SK-N-SH (cell line): ENCODE data around the gene PBX3. TPM values are rescaled to one million over a fixed set of nuclear protein-coding genes. Genes with fewer than 3 reads are reported as not detected.

Source experiments
- CTCF ChIA-PET: fragments of 300-600, 350-600 bp; formaldehyde crosslinking; extraction: SDS; loops from one replicate; lab custom pipeline; 2021; lab: Yijun Ruan, JAX
- POLR2A ChIA-PET: fragments of 350-600 bp; sonication (Branson Sonifier 250); formaldehyde crosslinking; extraction: SDS; loops from one replicate; lab custom pipeline; 2020; ENCODE audit warnings: antibody characterized with exemption, inconsistent platforms; lab: Yijun Ruan, JAX
- DNase-seq: peaks from one replicate; pipeline ENCODE4 v3.0.0; 2012
- H2AFZ ChIP-seq: fragments of 200-600 bp; sonication (generic); 2 replicates; pipeline ENCODE4 v1.8.1; 2016; ENCODE audit warnings: antibody characterized with exemption, mild to moderate bottlenecking, low read depth
- H3F3A ChIP-seq: fragments of 200-600 bp; sonication (generic); replicated peaks from 2 replicates; pipeline ENCODE3; 2016; ENCODE audit warnings: antibody characterized with exemption, mild to moderate bottlenecking; ENCODE audit not compliant: insufficient read depth
- H3K27ac ChIP-seq, 2 experiments: fragments of 200-500 bp in 1 of 2; fragments of 200-600 bp in 1 of 2; sonication (Bioruptor generic) in 1 of 2; sonication (generic), shearing (Covaris generic) in 1 of 2; 2 replicates each; pipeline versions ENCODE4 v1.5.1 to v1.6.1; 2014 to 2016; ENCODE audit warnings: low read depth in 2 of 2, inconsistent platforms in 1 of 2, low read length in 1 of 2, mild to moderate bottlenecking in 1 of 2, mixed read lengths in 1 of 2
- H3K27me3 ChIP-seq: fragments of 200-600 bp; sonication (generic), shearing (Covaris generic); 2 replicates; pipeline ENCODE4 v1.6.1; 2016; ENCODE audit warnings: mixed run types; ENCODE audit not compliant: insufficient read depth
- H3K36me3 ChIP-seq, 2 experiments: fragments of 200-500 bp in 1 of 2; fragments of 200-600 bp in 1 of 2; sonication (Bioruptor generic) in 1 of 2; sonication (generic) in 1 of 2; replicated peaks in 1 of 2; 2 replicates each; pipeline versions ENCODE3 to v1.5.1; 2014 to 2016; ENCODE audit warnings: low read length in 1 of 2, mild to moderate bottlenecking in 1 of 2; ENCODE audit not compliant: insufficient read depth in 2 of 2, control insufficient read depth in 1 of 2
- H3K4me1 ChIP-seq, 2 experiments: fragments of 200-500 bp in 1 of 2; fragments of 200-600 bp in 1 of 2; sonication (Bioruptor generic) in 1 of 2; sonication (generic), shearing (Covaris generic) in 1 of 2; 2 replicates each; pipeline versions ENCODE4 v1.5.1 to v1.6.1; 2014 to 2016; ENCODE audit warnings: low read depth in 1 of 2, low read length in 1 of 2, mixed run types in 1 of 2; ENCODE audit not compliant: insufficient read depth in 2 of 2, control insufficient read depth in 1 of 2
- H3K4me2 ChIP-seq: fragments of 200-600 bp; sonication (generic), shearing (Covaris generic); 2 replicates; pipeline ENCODE4 v1.6.1; 2017; ENCODE audit warnings: mixed run types
- H3K4me3 ChIP-seq, 2 experiments: fragments of 200-500 bp in 1 of 2; fragments of 200-600 bp in 1 of 2; sonication (Bioruptor generic) in 1 of 2; sonication (generic), shearing (Covaris generic) in 1 of 2; 2 replicates each; pipeline versions ENCODE4 v1.5.1 to v1.8.1; 2014 to 2016; ENCODE audit warnings: low read depth in 2 of 2, inconsistent platforms in 1 of 2, low read length in 1 of 2, mild to moderate bottlenecking in 1 of 2, mixed read lengths in 1 of 2, moderate library complexity in 1 of 2
- H3K79me2 ChIP-seq: fragments of 200-600 bp; sonication (generic); 2 replicates; pipeline ENCODE4 v1.8.1; 2017; ENCODE audit warnings: mild to moderate bottlenecking; ENCODE audit not compliant: insufficient read depth
- H3K9ac ChIP-seq: fragments of 200-600 bp; sonication (generic); 2 replicates; pipeline ENCODE4 v1.6.1; 2017; ENCODE audit warnings: mixed run types
- H3K9me2 ChIP-seq: fragments of 200-600 bp; sonication (generic); 2 replicates; pipeline ENCODE4 v1.6.1; 2017; ENCODE audit warnings: mixed run types
- H3K9me3 ChIP-seq: fragments of 200-600 bp; sonication (generic); 2 replicates; pipeline ENCODE4 v1.6.1; 2017; ENCODE audit warnings: mixed run types, mild to moderate bottlenecking, moderate library complexity
- H4K20me1 ChIP-seq: fragments of 200-600 bp; sonication (generic); 2 replicates; pipeline ENCODE4 v1.6.1; 2017; ENCODE audit warnings: mild to moderate bottlenecking, mixed run types; ENCODE audit not compliant: insufficient read depth
- ELF1 ChIP-seq: IDR thresholded peaks from 2 replicates; pipeline ENCODE4 v1.4.0; 2012
- EP300 ChIP-seq, 2 experiments: IDR thresholded peaks; 2 replicates each; pipeline versions ENCODE4 v1.4.0 to v1.6.1; 2012; ENCODE audit warnings: borderline replicate concordance in 1 of 2, low read depth in 1 of 2, low read length in 1 of 2
- EZH2phosphoT487 ChIP-seq: fragments of 200-600 bp; sonication (generic); IDR thresholded peaks from 2 replicates; pipeline ENCODE4 v1.6.1; 2017; ENCODE audit warnings: low read depth, mixed run types, mild to moderate bottlenecking, antibody characterized with exemption, moderate library complexity, borderline replicate concordance
- FOSL2 ChIP-seq: IDR thresholded peaks from 2 replicates; pipeline ENCODE4 v1.4.0; 2012; ENCODE audit warnings: low read depth, mild to moderate bottlenecking, moderate library complexity, borderline replicate concordance
- JUND ChIP-seq: IDR thresholded peaks from 2 replicates; pipeline ENCODE4 v1.4.0; 2012
- MXI1 ChIP-seq: IDR thresholded peaks from 2 replicates; pipeline ENCODE4 v1.6.1; 2012; ENCODE audit warnings: mild to moderate bottlenecking, low read depth, low read length, improper control_type of control experiment
- NFIC ChIP-seq: IDR thresholded peaks from 2 replicates; pipeline ENCODE4 v1.4.0; 2012; ENCODE audit warnings: borderline replicate concordance
- NRF1 ChIP-seq: IDR thresholded peaks from 2 replicates; pipeline ENCODE4 v1.6.1; 2012; ENCODE audit warnings: low read depth, mild to moderate bottlenecking, low read length
- POLR2AphosphoS5 ChIP-seq: IDR thresholded peaks from 2 replicates; pipeline ENCODE4 v1.6.1; 2012; ENCODE audit warnings: low read depth, low read length
- RAD21 ChIP-seq: IDR thresholded peaks from 2 replicates; pipeline ENCODE4 v1.6.1; 2012; ENCODE audit warnings: mild to moderate bottlenecking, low read length
- RFX5 ChIP-seq: IDR thresholded peaks from 2 replicates; pipeline ENCODE4 v1.6.1; 2012; ENCODE audit warnings: mild to moderate bottlenecking, improper control_type of control experiment, low read length
- TAF1 ChIP-seq: IDR thresholded peaks from 2 replicates; pipeline ENCODE4 v1.6.1; 2012; ENCODE audit warnings: low read depth, mild to moderate bottlenecking, low read length, moderate library complexity, borderline replicate concordance
- TEAD4 ChIP-seq: IDR thresholded peaks from 2 replicates; pipeline ENCODE4 v1.4.0; 2012; ENCODE audit warnings: mild to moderate bottlenecking, borderline replicate concordance; ENCODE audit not compliant: insufficient read depth
- YY1 ChIP-seq: IDR thresholded peaks from 2 replicates; pipeline ENCODE4 v1.4.0; 2012; ENCODE audit warnings: low read depth, mild to moderate bottlenecking
- WGBS: methylation state at CpG from one replicate; pipeline ENCODE4 v1.1.6; 2017; ENCODE audit warnings: low lambda C conversion rate; 5-methylcytosine and 5-hydroxymethylcytosine counted together
- polyA plus RNA-seq, 3 experiments: library from polyadenylated mRNA; depleted of rRNA; stranded (reverse); fragments of >200 nt; gene quantifications; 2 replicates each; pipeline ENCODE4 v1.2.3, GENCODE V29; 2012
- TF ChIP-seq, protein P1 (sequence below): IDR thresholded peaks from 2 replicates; pipeline ENCODE4 v1.4.0; 2012; ENCODE audit warnings: low read depth
- TF ChIP-seq, protein P2 (sequence below): IDR thresholded peaks from 2 replicates; pipeline ENCODE4 v1.6.1; 2012; ENCODE audit warnings: mild to moderate bottlenecking, low read depth, low read length, moderate library complexity
- TF ChIP-seq, protein P3 (sequence below): fragments of 150-350 bp; IDR thresholded peaks from 2 replicates; pipeline ENCODE4 v1.6.1; 2016; ENCODE audit warnings: mild to moderate bottlenecking, low read depth, low read length
- TF ChIP-seq, protein P4 (sequence below): IDR thresholded peaks from 2 replicates; pipeline ENCODE4 v1.4.0; 2012; ENCODE audit warnings: low read depth, borderline replicate concordance

The PBX3 gene
- polyA plus RNA-seq, 1 of the 3 experiments (the other 2 are of a cell fraction): 73.0 TPM

DNA sequence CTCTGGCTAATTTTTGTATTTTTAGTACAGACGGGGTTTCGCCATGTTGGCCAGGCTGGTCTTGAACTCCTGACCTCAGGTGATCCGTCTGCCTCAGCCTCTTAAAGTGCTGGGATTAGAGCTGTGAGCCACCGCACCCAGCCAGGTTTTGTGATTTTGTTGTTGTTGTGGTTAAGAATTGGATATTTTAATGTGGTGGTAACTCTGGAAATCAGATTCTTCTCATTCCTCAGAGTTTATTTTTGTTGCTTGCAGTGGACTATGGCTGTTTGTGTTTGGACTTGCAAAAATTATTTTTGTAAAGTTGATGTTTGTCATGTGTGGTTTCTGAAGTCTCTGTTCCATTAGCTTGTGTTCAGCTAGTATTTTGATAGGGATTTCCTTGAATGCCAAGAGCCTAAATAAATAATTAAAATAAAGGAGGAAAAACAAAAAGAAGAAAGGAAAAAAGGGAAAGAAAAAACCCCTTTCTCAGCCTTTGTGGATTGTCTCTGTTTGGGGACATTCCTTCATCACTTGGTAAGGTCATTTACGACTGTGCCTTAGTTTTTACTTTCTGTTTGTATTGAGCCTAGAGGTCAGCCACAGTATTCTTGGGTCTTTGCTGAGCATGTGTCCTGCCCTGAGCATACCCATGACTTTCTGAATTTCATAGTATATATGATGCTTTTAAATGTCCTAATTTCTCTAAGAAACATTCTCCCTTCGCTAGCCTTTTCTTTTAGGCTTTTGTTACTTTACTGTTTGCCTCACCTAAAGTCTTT is 37.3 kb downstream of the PBX3 start:
- H3K79me2 ChIP-seq: peaks cover 90% of the 10 kb centered on the region
- H3K4me1 ChIP-seq: no peaks in the 10 kb centered on the region; a peak in 1 of 4 replicates
- 97% methylated on average over 6 of the region's 6 CpGs for WGBS
- H3K27ac ChIP-seq: no peak overlapping the region
- peaks cover 76% of the 10 kb centered on the region for H4K20me1 ChIP-seq
- H3K27me3 ChIP-seq: no peaks in the 10 kb centered on the region
- peaks cover 5% of the 10 kb centered on the region; the same call in 1 of the 2 replicates for H3K9me3 ChIP-seq
- ChIA-PET CTCF (interaction anchor here (0.6 kb wide), 1 partner anchor 213 kb away, joined by 3 read pairs; no protein-coding TSS in a partner anchor), POLR2A (no interaction called here)
- peaks cover 16% of the 10 kb centered on the region for H3F3A ChIP-seq
- no peak for DNase-seq
- no peak overlapping the region for H3K9ac ChIP-seq
- H3K4me2 ChIP-seq: no peak overlapping the region
- H3K9me2 ChIP-seq: no peaks in the 10 kb centered on the region
- no peak overlapping the region for H2AFZ ChIP-seq
- peaks cover 19 to 53% of the 10 kb centered on the region in 2 experiments for H3K36me3 ChIP-seq
- H3K4me3 ChIP-seq: no peak overlapping the region
- TF ChIP-seq YY1: no peak
- TF ChIP-seq FOSL2: no peak
- no peak for TF ChIP-seq TEAD4
- TF ChIP-seq, protein P1, sequence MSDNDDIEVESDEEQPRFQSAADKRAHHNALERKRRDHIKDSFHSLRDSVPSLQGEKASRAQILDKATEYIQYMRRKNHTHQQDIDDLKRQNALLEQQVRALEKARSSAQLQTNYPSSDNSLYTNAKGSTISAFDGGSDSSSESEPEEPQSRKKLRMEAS: no peak
- TF ChIP-seq NFIC: no peak
- TF ChIP-seq, protein P2, sequence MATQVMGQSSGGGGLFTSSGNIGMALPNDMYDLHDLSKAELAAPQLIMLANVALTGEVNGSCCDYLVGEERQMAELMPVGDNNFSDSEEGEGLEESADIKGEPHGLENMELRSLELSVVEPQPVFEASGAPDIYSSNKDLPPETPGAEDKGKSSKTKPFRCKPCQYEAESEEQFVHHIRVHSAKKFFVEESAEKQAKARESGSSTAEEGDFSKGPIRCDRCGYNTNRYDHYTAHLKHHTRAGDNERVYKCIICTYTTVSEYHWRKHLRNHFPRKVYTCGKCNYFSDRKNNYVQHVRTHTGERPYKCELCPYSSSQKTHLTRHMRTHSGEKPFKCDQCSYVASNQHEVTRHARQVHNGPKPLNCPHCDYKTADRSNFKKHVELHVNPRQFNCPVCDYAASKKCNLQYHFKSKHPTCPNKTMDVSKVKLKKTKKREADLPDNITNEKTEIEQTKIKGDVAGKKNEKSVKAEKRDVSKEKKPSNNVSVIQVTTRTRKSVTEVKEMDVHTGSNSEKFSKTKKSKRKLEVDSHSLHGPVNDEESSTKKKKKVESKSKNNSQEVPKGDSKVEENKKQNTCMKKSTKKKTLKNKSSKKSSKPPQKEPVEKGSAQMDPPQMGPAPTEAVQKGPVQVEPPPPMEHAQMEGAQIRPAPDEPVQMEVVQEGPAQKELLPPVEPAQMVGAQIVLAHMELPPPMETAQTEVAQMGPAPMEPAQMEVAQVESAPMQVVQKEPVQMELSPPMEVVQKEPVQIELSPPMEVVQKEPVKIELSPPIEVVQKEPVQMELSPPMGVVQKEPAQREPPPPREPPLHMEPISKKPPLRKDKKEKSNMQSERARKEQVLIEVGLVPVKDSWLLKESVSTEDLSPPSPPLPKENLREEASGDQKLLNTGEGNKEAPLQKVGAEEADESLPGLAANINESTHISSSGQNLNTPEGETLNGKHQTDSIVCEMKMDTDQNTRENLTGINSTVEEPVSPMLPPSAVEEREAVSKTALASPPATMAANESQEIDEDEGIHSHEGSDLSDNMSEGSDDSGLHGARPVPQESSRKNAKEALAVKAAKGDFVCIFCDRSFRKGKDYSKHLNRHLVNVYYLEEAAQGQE: no peak
- no peak for TF ChIP-seq EP300 (IDR thresholded peaks at IDR 0.05; ENCODE audit: borderline replicate concordance in 1 of 2, low read depth in 1 of 2, low read length in 1 of 2)
- no peak for TF ChIP-seq MXI1
- TF ChIP-seq, protein P3, sequence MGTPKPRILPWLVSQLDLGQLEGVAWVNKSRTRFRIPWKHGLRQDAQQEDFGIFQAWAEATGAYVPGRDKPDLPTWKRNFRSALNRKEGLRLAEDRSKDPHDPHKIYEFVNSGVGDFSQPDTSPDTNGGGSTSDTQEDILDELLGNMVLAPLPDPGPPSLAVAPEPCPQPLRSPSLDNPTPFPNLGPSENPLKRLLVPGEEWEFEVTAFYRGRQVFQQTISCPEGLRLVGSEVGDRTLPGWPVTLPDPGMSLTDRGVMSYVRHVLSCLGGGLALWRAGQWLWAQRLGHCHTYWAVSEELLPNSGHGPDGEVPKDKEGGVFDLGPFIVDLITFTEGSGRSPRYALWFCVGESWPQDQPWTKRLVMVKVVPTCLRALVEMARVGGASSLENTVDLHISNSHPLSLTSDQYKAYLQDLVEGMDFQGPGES: no peak
- TF ChIP-seq NRF1: no peak
- TF ChIP-seq ELF1: no peak
- TF ChIP-seq EZH2phosphoT487: no peak
- TF ChIP-seq RFX5: no peak
- TF ChIP-seq RAD21: no peak
- TF ChIP-seq JUND: no peak
- no peak for TF ChIP-seq TAF1
- TF ChIP-seq POLR2AphosphoS5: no peak
- TF ChIP-seq, protein P4, sequence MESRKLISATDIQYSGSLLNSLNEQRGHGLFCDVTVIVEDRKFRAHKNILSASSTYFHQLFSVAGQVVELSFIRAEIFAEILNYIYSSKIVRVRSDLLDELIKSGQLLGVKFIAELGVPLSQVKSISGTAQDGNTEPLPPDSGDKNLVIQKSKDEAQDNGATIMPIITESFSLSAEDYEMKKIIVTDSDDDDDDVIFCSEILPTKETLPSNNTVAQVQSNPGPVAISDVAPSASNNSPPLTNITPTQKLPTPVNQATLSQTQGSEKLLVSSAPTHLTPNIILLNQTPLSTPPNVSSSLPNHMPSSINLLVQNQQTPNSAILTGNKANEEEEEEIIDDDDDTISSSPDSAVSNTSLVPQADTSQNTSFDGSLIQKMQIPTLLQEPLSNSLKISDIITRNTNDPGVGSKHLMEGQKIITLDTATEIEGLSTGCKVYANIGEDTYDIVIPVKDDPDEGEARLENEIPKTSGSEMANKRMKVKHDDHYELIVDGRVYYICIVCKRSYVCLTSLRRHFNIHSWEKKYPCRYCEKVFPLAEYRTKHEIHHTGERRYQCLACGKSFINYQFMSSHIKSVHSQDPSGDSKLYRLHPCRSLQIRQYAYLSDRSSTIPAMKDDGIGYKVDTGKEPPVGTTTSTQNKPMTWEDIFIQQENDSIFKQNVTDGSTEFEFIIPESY: no peak
